ENCODE results near the gene PPFIA2.

- TF ChIP-seq CTCF (IDR thresholded peaks at IDR 0.05) (no peak), POLR2A (IDR thresholded peaks at IDR 0.05) (no peak), POLR2AphosphoS5 (IDR thresholded peaks at IDR 0.05) (no peak)
Observed at GRCh38 chr12:81502912-81503695, 256.0 kb downstream of the PPFIA2 start.
